ENCODE measurements around the gene BTBD18. TPM values are rescaled to one million over a fixed set of nuclear protein-coding genes. Genes with fewer than 3 reads are reported as not detected.
A peak's percentile ranks its signal among the peaks of the same experiment; 100 is the strongest.

The BTBD18 gene
- total and polyA plus RNA-seq, 10 of the 15 experiments (the other 5 are each of a cell fraction or from before 2014, with no cell fraction given): 0.05 to 0.58 (median 0.19) TPM; not detected in 6

DNA sequence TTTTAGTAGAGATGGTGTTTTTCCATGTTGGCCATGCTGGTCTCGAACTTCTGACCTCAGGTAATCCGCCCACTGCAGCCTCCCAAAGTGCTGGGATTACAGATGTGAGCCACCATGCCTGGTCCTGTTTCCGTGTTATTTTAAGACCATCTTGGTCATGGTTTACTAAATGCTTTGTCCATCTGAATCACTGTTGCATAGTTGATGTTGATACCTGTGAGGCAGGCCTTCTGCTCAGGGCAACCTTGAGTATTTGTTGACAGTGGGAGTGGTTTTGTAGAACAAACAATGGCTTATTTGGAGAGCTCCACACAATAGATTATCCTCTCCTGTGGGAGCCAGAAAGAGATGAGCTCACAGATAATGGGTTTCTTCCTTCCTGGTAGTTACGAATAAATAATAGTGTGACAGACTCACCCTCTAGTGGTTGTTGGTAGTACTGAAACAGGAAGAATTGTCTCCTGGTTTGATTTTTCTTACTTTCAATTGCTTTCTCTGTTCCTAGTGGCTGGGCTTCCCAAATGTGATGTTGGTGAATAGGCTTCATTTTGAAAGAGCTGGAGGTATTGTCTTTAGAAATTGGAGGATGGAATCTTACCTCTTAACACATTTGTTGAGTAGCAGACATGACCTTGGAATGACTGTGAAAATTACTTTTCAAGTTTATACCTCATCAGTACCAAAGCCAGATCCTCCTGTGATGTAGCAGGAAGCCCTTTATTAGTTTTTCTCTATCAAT, 49.0 kb upstream of the BTBD18 start (continued):
- TF ChIP-seq STAT3 (IDR thresholded peaks at IDR 0.05; ENCODE audit: low read depth, low read length): 0 out of 2 replicates have a peak, but pooled peaks have one; percentile 30
- no peak for TF ChIP-seq PAX5 (IDR thresholded peaks at IDR 0.05; ENCODE audit: borderline replicate concordance, low read depth, low read length)
- TF ChIP-seq NBN (IDR thresholded peaks at IDR 0.05): no peak
- TF ChIP-seq, protein P1, sequence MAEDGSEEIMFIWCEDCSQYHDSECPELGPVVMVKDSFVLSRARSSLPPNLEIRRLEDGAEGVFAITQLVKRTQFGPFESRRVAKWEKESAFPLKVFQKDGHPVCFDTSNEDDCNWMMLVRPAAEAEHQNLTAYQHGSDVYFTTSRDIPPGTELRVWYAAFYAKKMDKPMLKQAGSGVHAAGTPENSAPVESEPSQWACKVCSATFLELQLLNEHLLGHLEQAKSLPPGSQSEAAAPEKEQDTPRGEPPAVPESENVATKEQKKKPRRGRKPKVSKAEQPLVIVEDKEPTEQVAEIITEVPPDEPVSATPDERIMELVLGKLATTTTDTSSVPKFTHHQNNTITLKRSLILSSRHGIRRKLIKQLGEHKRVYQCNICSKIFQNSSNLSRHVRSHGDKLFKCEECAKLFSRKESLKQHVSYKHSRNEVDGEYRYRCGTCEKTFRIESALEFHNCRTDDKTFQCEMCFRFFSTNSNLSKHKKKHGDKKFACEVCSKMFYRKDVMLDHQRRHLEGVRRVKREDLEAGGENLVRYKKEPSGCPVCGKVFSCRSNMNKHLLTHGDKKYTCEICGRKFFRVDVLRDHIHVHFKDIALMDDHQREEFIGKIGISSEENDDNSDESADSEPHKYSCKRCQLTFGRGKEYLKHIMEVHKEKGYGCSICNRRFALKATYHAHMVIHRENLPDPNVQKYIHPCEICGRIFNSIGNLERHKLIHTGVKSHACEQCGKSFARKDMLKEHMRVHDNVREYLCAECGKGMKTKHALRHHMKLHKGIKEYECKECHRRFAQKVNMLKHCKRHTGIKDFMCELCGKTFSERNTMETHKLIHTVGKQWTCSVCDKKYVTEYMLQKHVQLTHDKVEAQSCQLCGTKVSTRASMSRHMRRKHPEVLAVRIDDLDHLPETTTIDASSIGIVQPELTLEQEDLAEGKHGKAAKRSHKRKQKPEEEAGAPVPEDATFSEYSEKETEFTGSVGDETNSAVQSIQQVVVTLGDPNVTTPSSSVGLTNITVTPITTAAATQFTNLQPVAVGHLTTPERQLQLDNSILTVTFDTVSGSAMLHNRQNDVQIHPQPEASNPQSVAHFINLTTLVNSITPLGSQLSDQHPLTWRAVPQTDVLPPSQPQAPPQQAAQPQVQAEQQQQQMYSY (CRISPR knock-in tag; IDR thresholded peaks at IDR 0.05): no peak
- TF ChIP-seq, protein P2, sequence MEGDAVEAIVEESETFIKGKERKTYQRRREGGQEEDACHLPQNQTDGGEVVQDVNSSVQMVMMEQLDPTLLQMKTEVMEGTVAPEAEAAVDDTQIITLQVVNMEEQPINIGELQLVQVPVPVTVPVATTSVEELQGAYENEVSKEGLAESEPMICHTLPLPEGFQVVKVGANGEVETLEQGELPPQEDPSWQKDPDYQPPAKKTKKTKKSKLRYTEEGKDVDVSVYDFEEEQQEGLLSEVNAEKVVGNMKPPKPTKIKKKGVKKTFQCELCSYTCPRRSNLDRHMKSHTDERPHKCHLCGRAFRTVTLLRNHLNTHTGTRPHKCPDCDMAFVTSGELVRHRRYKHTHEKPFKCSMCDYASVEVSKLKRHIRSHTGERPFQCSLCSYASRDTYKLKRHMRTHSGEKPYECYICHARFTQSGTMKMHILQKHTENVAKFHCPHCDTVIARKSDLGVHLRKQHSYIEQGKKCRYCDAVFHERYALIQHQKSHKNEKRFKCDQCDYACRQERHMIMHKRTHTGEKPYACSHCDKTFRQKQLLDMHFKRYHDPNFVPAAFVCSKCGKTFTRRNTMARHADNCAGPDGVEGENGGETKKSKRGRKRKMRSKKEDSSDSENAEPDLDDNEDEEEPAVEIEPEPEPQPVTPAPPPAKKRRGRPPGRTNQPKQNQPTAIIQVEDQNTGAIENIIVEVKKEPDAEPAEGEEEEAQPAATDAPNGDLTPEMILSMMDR (IDR thresholded peaks at IDR 0.05 in 2 of 3, conservative IDR thresholded peaks at IDR 0.05 in 1 of 3; ENCODE audit: control insufficient read depth in 2 of 3, extremely low read depth in 1 of 3, insufficient read depth in 1 of 3, low read depth in 3 of 3, low read length in 3 of 3): peak; percentile 75 to 92 (median 83)
- no peak for TF ChIP-seq CREB1 (IDR thresholded peaks at IDR 0.05; ENCODE audit: low read depth)
- no peak for TF ChIP-seq HDGF (IDR thresholded peaks at IDR 0.05)
- TF ChIP-seq ATF7 (IDR thresholded peaks at IDR 0.05; ENCODE audit: low read depth): peak; percentile 84
- no peak for TF ChIP-seq TCF7 (IDR thresholded peaks at IDR 0.05; ENCODE audit: borderline replicate concordance)
- TF ChIP-seq BHLHE40 (IDR thresholded peaks at IDR 0.05; ENCODE audit: borderline replicate concordance in 1 of 2, low read depth in 2 of 2, low read length in 1 of 2): no peak
- TF ChIP-seq SMC3 (IDR thresholded peaks at IDR 0.05; ENCODE audit: borderline replicate concordance, low read length): peak; percentile 92; the same call in 1 of the 2 replicates
- TF ChIP-seq HDAC6 (IDR thresholded peaks at IDR 0.05; ENCODE audit: unreplicated experiment): no peak
- TF ChIP-seq, protein P3, sequence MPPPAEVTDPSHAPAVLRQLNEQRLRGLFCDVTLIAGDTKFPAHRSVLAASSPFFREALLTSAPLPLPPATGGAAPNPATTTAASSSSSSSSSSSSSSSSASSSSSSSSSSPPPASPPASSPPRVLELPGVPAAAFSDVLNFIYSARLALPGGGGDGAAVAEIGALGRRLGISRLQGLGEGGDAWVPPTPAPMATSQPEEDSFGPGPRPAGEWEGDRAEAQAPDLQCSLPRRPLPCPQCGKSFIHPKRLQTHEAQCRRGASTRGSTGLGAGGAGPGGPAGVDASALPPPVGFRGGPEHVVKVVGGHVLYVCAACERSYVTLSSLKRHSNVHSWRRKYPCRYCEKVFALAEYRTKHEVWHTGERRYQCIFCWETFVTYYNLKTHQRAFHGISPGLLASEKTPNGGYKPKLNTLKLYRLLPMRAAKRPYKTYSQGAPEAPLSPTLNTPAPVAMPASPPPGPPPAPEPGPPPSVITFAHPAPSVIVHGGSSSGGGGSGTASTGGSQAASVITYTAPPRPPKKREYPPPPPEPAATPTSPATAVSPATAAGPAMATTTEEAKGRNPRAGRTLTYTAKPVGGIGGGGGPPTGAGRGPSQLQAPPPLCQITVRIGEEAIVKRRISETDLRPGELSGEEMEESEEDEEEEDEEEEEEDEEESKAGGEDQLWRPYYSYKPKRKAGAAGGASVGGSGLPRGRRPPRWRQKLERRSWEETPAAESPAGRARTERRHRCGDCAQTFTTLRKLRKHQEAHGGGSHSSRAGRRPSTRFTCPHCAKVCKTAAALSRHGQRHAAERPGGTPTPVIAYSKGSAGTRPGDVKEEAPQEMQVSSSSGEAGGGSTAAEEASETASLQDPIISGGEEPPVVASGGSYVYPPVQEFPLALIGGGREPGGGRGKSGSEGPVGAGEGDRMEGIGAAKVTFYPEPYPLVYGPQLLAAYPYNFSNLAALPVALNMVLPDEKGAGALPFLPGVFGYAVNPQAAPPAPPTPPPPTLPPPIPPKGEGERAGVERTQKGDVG (CRISPR knock-in tag; IDR thresholded peaks at IDR 0.05): no peak
- no peak for TF ChIP-seq SMAD5 (IDR thresholded peaks at IDR 0.05; ENCODE audit: low read depth)
- TF ChIP-seq, protein P4, sequence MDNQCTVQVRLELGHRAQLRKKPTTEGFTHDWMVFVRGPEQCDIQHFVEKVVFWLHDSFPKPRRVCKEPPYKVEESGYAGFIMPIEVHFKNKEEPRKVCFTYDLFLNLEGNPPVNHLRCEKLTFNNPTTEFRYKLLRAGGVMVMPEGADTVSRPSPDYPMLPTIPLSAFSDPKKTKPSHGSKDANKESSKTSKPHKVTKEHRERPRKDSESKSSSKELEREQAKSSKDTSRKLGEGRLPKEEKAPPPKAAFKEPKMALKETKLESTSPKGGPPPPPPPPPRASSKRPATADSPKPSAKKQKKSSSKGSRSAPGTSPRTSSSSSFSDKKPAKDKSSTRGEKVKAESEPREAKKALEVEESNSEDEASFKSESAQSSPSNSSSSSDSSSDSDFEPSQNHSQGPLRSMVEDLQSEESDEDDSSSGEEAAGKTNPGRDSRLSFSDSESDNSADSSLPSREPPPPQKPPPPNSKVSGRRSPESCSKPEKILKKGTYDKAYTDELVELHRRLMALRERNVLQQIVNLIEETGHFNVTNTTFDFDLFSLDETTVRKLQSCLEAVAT (IDR thresholded peaks at IDR 0.05): peak; percentile 53; the same call in 1 of the 2 replicates
- no peak for TF ChIP-seq ZNF217 (IDR thresholded peaks at IDR 0.05)
- TF ChIP-seq ZNF24 (IDR thresholded peaks at IDR 0.05): peak; percentile 59; the same call in 1 of the 2 replicates
- peak; percentile 59; the same call in 1 of the 2 replicates for TF ChIP-seq SMARCA5 (IDR thresholded peaks at IDR 0.05)
- peak; percentile 93 for TF ChIP-seq RAD21 (IDR thresholded peaks at IDR 0.05; ENCODE audit: insufficient read depth, low read depth, low read length)
- TF ChIP-seq ZNF384 (IDR thresholded peaks at IDR 0.05; ENCODE audit: borderline replicate concordance, low read depth, low read length): no peak
